ENCODE results near the gene TEAD1. TPM values are rescaled to one million over a fixed set of nuclear protein-coding genes. Genes with fewer than 3 reads are reported as not detected.

The TEAD1 gene
- total and polyA plus RNA-seq, 2 experiments from 2014 or later: 45.9 to 105 TPM

- TF ChIP-seq, protein P1, sequence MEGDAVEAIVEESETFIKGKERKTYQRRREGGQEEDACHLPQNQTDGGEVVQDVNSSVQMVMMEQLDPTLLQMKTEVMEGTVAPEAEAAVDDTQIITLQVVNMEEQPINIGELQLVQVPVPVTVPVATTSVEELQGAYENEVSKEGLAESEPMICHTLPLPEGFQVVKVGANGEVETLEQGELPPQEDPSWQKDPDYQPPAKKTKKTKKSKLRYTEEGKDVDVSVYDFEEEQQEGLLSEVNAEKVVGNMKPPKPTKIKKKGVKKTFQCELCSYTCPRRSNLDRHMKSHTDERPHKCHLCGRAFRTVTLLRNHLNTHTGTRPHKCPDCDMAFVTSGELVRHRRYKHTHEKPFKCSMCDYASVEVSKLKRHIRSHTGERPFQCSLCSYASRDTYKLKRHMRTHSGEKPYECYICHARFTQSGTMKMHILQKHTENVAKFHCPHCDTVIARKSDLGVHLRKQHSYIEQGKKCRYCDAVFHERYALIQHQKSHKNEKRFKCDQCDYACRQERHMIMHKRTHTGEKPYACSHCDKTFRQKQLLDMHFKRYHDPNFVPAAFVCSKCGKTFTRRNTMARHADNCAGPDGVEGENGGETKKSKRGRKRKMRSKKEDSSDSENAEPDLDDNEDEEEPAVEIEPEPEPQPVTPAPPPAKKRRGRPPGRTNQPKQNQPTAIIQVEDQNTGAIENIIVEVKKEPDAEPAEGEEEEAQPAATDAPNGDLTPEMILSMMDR (IDR thresholded peaks at IDR 0.05; ENCODE audit: low read depth, low read length): no peak
- no peak overlapping the region for H3K4me3 ChIP-seq
- H3K27me3 ChIP-seq: no peaks in the 10 kb centered on the region
- H3K4me1 ChIP-seq (ENCODE audit: low read depth): peaks cover 50% of the 10 kb centered on the region
- H3K9me3 ChIP-seq (ENCODE audit: low read depth): no peaks in the 10 kb centered on the region
- H3K36me3 ChIP-seq: no peaks in the 10 kb centered on the region
- H3K27ac ChIP-seq: no peak overlapping the region
- DNase-seq (ENCODE audit: low read depth in 1 of 2, low spot score in 1 of 2): no peak
Observed at GRCh38 chr11:12698048-12698447, 23.8 kb downstream of the TEAD1 start.

DNA sequence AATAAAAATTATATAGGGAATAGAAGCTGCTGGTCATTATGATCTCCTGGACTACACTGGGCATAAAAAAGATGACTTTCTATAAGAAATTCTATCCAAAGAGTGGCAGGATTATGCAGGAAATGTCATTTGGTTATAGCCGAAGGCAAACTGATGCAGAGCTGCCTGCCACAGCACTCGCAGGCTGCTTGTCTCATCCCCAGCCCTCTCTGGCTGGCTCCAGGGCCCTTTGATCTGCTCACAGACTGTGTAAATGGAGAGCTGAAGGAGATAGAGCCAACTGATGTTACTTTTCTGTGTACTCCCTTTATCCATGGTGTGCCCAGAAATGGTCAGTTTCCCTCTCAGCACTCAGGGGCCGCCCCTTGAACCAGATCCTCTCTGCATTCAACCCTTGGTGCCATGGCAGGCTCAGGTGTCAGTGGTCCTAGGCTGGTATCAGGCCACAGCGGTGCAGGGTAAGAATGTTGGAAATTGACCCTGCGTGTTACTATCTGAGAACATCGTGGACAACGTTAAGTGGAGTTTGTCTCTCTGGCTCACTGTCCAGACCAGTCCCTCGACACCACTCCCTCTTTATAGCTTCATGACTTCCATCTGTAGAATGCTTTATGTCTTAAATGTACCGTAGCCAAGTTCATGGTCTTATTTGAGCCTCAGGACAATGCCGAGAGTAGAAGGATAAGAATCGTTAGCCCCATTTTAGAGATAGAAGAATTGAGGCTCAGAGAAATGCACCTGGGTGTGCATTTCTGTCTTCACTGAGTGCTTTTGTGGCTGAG, 27.8 kb downstream of the TEAD1 start:
- Histone ChIP-seq H3K4me1 (ENCODE audit: low read depth) (peaks cover 51% of the 10 kb centered on the region), H3K4me3 (no peak overlapping the region), H3K36me3 (no peaks in the 10 kb centered on the region), H3K27ac (no peak overlapping the region), H3K27me3 (no peaks in the 10 kb centered on the region), H3K9me3 (ENCODE audit: low read depth) (no peaks in the 10 kb centered on the region)
- TF ChIP-seq, protein P1 (IDR thresholded peaks at IDR 0.05; ENCODE audit: low read depth, low read length): no peak
- DNase-seq (ENCODE audit: low read depth in 1 of 2, low spot score in 1 of 2): no peak

- TF ChIP-seq, protein P1 (IDR thresholded peaks at IDR 0.05; ENCODE audit: low read depth, low read length): no peak
- H3K27me3 ChIP-seq: no peaks in the 10 kb centered on the region
- H3K36me3 ChIP-seq: no peaks in the 10 kb centered on the region
- H3K4me1 ChIP-seq (ENCODE audit: low read depth): peaks cover 62% of the 10 kb centered on the region
- DNase-seq (ENCODE audit: low read depth in 1 of 2, low spot score in 1 of 2): no peak
- no peaks in the 10 kb centered on the region for H3K9me3 ChIP-seq (ENCODE audit: low read depth)
- H3K27ac ChIP-seq: no peak overlapping the region
- H3K4me3 ChIP-seq: no peak overlapping the region
Observed at GRCh38 chr11:12702999-12703453, 28.8 kb downstream of the TEAD1 start.

- no peaks in the 10 kb centered on the region for H3K9me3 ChIP-seq (ENCODE audit: low read depth)
- peak overlapping the region; percentile 8 for H3K27ac ChIP-seq
- DNase-seq (ENCODE audit: low read depth in 1 of 2, low spot score in 1 of 2): peak in 1 of 2 donors; percentile 39
- H3K4me3 ChIP-seq: no peak overlapping the region
- H3K27me3 ChIP-seq: no peaks in the 10 kb centered on the region
- no peaks in the 10 kb centered on the region for H3K36me3 ChIP-seq
- TF ChIP-seq, protein P1 (IDR thresholded peaks at IDR 0.05; ENCODE audit: low read depth, low read length): no peak
- H3K4me1 ChIP-seq (ENCODE audit: low read depth): peaks cover 68% of the 10 kb centered on the region
Observed at GRCh38 chr11:12704049-12704448, 29.8 kb downstream of the TEAD1 start.

GRCh38 chr11:12705874-12706273, 31.7 kb downstream of the TEAD1 start:
- DNase-seq (ENCODE audit: low read depth in 1 of 2, low spot score in 1 of 2): peak in 1 of 2 donors; percentile 45
- Histone ChIP-seq H3K9me3 (ENCODE audit: low read depth) (no peaks in the 10 kb centered on the region), H3K27ac (peak overlapping the region; percentile 52), H3K4me1 (ENCODE audit: low read depth) (peaks cover 61% of the 10 kb centered on the region), H3K36me3 (no peaks in the 10 kb centered on the region), H3K27me3 (no peaks in the 10 kb centered on the region), H3K4me3 (no peak overlapping the region)
- TF ChIP-seq, protein P1 (IDR thresholded peaks at IDR 0.05; ENCODE audit: low read depth, low read length): no peak

Measured in cardiac muscle cell (in vitro differentiated cells and primary cell).